HepG2 (cell line): Measurements from ENCODE around the gene TMEM196. TPM values are rescaled to one million over a fixed set of nuclear protein-coding genes. Genes with fewer than 3 reads are reported as not detected.

Experiments used
- ATAC-seq: fragments of 200-7000 bp; cut with Tn5 transposase; 3 replicates; pipeline ENCODE4 v1.9.1; 2020; ENCODE audit warnings: mild to moderate bottlenecking, moderate library complexity
- BruUV-seq: library from RNA; stranded (reverse); fragments of 400-500 nt; replicated peaks from 2 replicates; lab custom pipeline; 2021; lab: Mats Ljungman, UMichigan
- CTCF ChIA-PET: fragments of 300-600 bp; formaldehyde crosslinking; extraction: SDS; loops from one replicate; lab custom pipeline; 2021; ENCODE audit warnings: low total read pairs, inconsistent platforms, low intra/inter-chr PET ratio; lab: Yijun Ruan, JAX
- POLR2A ChIA-PET: fragments of 350-600 bp; sonication (Branson Sonifier 250); formaldehyde crosslinking; loops from one replicate; lab custom pipeline; 2020; ENCODE audit warnings: antibody characterized with exemption, inconsistent platforms; lab: Yijun Ruan, JAX
- DNase-seq: peaks from one replicate; pipeline ENCODE4 v3.0.0-alpha.2; 2015; ENCODE audit warnings: low spot score
- FAIRE-seq: peaks from 3 replicates; lab custom pipeline; 2011; peaks lifted over from hg19 to GRCh38; lab: Jason Lieb, UNC
- H2AFZ ChIP-seq: one replicate; pipeline ENCODE4 v1.6.1; 2011; ENCODE audit warnings: low read length, inconsistent platforms
- H3K27ac ChIP-seq: fragments of 300-600 bp; 3 replicates; pipeline ENCODE4 v1.8.0; 2011; ENCODE audit warnings: mixed run types, mild to moderate bottlenecking, mixed read lengths, low read length, inconsistent platforms; ENCODE audit not compliant: insufficient read depth; ENCODE audit errors: extremely low read length
- H3K27me3 ChIP-seq, 2 experiments: fragments of 200-600 bp in 1 of 2; 2 replicates in 1 of 2; 3 replicates in 1 of 2; pipeline versions ENCODE4 v1.6.0 to v1.8.0; 2011; ENCODE audit warnings: low read length in 2 of 2, mild to moderate bottlenecking in 2 of 2, moderate library complexity in 2 of 2, inconsistent platforms in 1 of 2; ENCODE audit not compliant: insufficient read depth in 2 of 2, control insufficient read depth in 1 of 2
- H3K36me3 ChIP-seq, 2 experiments: fragments of 200-600 bp in 1 of 2; replicated peaks in 1 of 2; 2 replicates in 1 of 2; 3 replicates in 1 of 2; pipeline versions ENCODE4 v1.5.1 to v1.8.0; 2011; ENCODE audit warnings: low read length in 2 of 2, inconsistent platforms in 1 of 2; ENCODE audit not compliant: insufficient read depth in 2 of 2, control insufficient read depth in 1 of 2
- H3K4me1 ChIP-seq: 2 replicates; pipeline ENCODE4 v1.5.1; 2012; ENCODE audit warnings: low read length, inconsistent platforms; ENCODE audit not compliant: insufficient read depth
- H3K4me2 ChIP-seq: 2 replicates; pipeline ENCODE4 v1.6.0; 2011; ENCODE audit warnings: low read depth, low read length, inconsistent platforms
- H3K4me3 ChIP-seq, 3 experiments: fragments of 200-600 bp in 1 of 3; sonication (generic), shearing (Covaris generic) in 1 of 3; replicated peaks in 1 of 3; 2 replicates each; pipeline ENCODE4 v1.5.1; 2011 to 2016; ENCODE audit warnings: low read length in 3 of 3, inconsistent platforms in 2 of 3, low read depth in 2 of 3, mild to moderate bottlenecking in 2 of 3, control low read depth in 1 of 3, mixed read lengths in 1 of 3; ENCODE audit not compliant: insufficient read depth in 1 of 3
- H3K79me2 ChIP-seq: one replicate; pipeline ENCODE4 v1.6.1; 2011; ENCODE audit warnings: low read length, inconsistent platforms; ENCODE audit not compliant: insufficient read depth
- H3K9ac ChIP-seq: 2 replicates; pipeline ENCODE4 v1.6.0; 2011; ENCODE audit warnings: mild to moderate bottlenecking, low read depth, low read length, inconsistent platforms; ENCODE audit not compliant: insufficient read depth
- H3K9me3 ChIP-seq: 2 replicates; pipeline ENCODE4 v1.5.1; 2012; ENCODE audit warnings: mild to moderate bottlenecking, low read length
- H4K20me1 ChIP-seq: 2 replicates; pipeline ENCODE4 v1.6.0; 2011; ENCODE audit warnings: inconsistent platforms, mild to moderate bottlenecking, low read length, moderate library complexity; ENCODE audit not compliant: insufficient read depth
- MBNL3 ChIP-seq: fragments of 250-450 bp; sonication (Bioruptor Pico); conservative IDR thresholded peaks from 2 replicates; pipeline ENCODE4 v1.8.0; 2022; ENCODE audit warnings: mild to moderate bottlenecking, inconsistent platforms
- MIXL1 ChIP-seq: IDR thresholded peaks from 2 replicates; pipeline ENCODE4 v1.6.1; 2016
- ONECUT2 ChIP-seq: sonication (generic); formaldehyde crosslinking; IDR thresholded peaks from 2 replicates; pipeline ENCODE4 v1.4.0; 2020; ENCODE audit warnings: missing genetic modification reagents
- SMC3 ChIP-seq: IDR thresholded peaks from 2 replicates; pipeline ENCODE4 v1.6.1; 2011; ENCODE audit warnings: low read length, improper control_type of control experiment
- STAG1 ChIP-seq: sonication (generic); formaldehyde crosslinking; IDR thresholded peaks from 2 replicates; pipeline ENCODE4 v1.4.0; 2020; ENCODE audit warnings: missing genetic modification reagents
- WGBS: methylation state at CpG from one replicate; pipeline ENCODE4 v1.1.6; 2017; ENCODE audit warnings: low lambda C conversion rate; 5-methylcytosine and 5-hydroxymethylcytosine counted together
- in situ Hi-C: cut with HindIII; loops from 2 replicates; pipeline ENCODE4 v1.10.0; 2017; ENCODE audit warnings: low pct_unique_long_range_greater_than_20kb; ENCODE audit not compliant: extremely low pct_ligation_motif_present
- intact Hi-C: fragments of 100-400 bp; cut with micrococcal nuclease; formaldehyde crosslinking; loops from one replicate; pipeline ENCODE4 v1.10.0; 2022; ENCODE audit not compliant: unreplicated experiment
- polyA plus RNA-seq, 8 experiments: library from polyadenylated mRNA; depleted of rRNA in 3 of 8; stranded (reverse) in 7 of 8; unstranded in 1 of 8; fragments of >200 nt; fragmentation: Illumina TruSeq in 4 of 8; extraction: Trizol in 4 of 8; gene quantifications; 2 replicates each; pipeline versions ENCODE4 v1.2.1 to v1.2.3, GENCODE V29; 2011 to 2016; ENCODE audit warnings: low read depth in 4 of 8, missing spikeins in 1 of 8, mixed read lengths in 1 of 8; ENCODE audit not compliant: insufficient read depth in 1 of 8
- total RNA-seq, 5 experiments: library from RNA; depleted of rRNA; stranded (reverse); fragments of >200 nt; fragmentation: Illumina TruSeq; extraction: Trizol; gene quantifications; 2 replicates each; pipeline ENCODE4 v1.2.3, GENCODE V29; 2016; ENCODE audit warnings: low read depth in 1 of 5
- TF ChIP-seq, protein P1 (sequence below), 2 experiments: sonication (generic) in 1 of 2; formaldehyde crosslinking in 1 of 2; IDR thresholded peaks; 2 replicates each; pipeline versions ENCODE4 v1.4.0 to v1.6.1; 2016 to 2020; ENCODE audit warnings: borderline replicate concordance in 1 of 2, low read depth in 1 of 2, mild to moderate bottlenecking in 1 of 2, missing genetic modification reagents in 1 of 2
- TF ChIP-seq, protein P2 (sequence below): sonication (generic); formaldehyde crosslinking; conservative IDR thresholded peaks from 2 replicates; pipeline ENCODE4 v1.4.0; 2020; ENCODE audit warnings: missing genetic modification reagents
- TF ChIP-seq, protein P3 (sequence below): sonication (generic); formaldehyde crosslinking; IDR thresholded peaks from 2 replicates; pipeline ENCODE4 v1.5.0; 2020; ENCODE audit warnings: mild to moderate bottlenecking, missing genetic modification reagents, moderate library complexity
- TF ChIP-seq, protein P4 (sequence below): IDR thresholded peaks from 2 replicates; pipeline ENCODE4 v1.6.1; 2012; ENCODE audit warnings: low read depth, low read length, improper control_type of control experiment

The TMEM196 gene
- total and polyA plus RNA-seq, 2 of the 13 experiments (the other 11 are each of a cell fraction or from before 2014, with no cell fraction given), result not detected

DNA sequence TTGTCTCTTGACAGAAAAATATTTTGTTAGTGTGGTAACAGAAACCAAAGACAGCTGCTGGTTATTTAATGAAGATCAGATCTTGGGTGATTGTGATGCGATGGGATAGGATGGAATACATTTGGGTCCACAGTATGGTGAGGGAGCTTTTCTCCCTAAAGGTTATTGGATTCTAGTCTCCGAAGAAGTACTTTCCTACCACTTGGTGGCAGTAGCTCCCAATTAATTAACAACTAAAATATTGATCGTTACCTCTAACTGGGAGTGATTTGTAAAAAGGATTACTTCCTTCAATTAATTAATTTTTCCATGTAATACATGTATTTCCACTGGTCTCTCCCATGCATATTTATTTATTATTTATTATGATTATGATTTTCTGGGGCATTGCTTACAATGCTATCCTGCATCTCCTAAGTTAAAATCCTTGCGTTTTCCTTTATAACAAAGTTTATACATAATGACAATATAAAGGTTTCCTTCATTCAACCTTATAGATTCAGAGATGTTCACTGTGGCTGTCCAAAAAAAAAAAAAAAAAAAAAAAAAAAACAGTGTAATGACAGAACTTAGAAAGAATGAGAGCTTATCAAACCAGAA, 25.6 kb downstream of the TMEM196 start:
- Histone ChIP-seq H3K27ac (no peak overlapping the region), H3K4me1 (no peaks in the 10 kb centered on the region), H3K4me3 (no peak overlapping the region), H2AFZ (no peak overlapping the region), H3K9ac (no peak overlapping the region), H4K20me1 (no peaks in the 10 kb centered on the region), H3K27me3 (no peaks in the 10 kb centered on the region), H3K36me3 (no peaks in the 10 kb centered on the region), H3K4me2 (no peak overlapping the region), H3K79me2 (no peaks in the 10 kb centered on the region), H3K9me3 (no peaks in the 10 kb centered on the region)
- BruUV-seq, result no TSS peak
- FAIRE-seq, result peak; percentile 4
- peak; percentile 70 for ATAC-seq
- POLR2A ChIA-PET, result no interaction called here
- TF ChIP-seq, protein P1, sequence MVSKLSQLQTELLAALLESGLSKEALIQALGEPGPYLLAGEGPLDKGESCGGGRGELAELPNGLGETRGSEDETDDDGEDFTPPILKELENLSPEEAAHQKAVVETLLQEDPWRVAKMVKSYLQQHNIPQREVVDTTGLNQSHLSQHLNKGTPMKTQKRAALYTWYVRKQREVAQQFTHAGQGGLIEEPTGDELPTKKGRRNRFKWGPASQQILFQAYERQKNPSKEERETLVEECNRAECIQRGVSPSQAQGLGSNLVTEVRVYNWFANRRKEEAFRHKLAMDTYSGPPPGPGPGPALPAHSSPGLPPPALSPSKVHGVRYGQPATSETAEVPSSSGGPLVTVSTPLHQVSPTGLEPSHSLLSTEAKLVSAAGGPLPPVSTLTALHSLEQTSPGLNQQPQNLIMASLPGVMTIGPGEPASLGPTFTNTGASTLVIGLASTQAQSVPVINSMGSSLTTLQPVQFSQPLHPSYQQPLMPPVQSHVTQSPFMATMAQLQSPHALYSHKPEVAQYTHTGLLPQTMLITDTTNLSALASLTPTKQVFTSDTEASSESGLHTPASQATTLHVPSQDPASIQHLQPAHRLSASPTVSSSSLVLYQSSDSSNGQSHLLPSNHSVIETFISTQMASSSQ (IDR thresholded peaks at IDR 0.05; ENCODE audit: low read depth), result peak; percentile 15; the same call in 1 of the 2 replicates
- TF ChIP-seq, protein P1 (CRISPR knock-in tag; IDR thresholded peaks at IDR 0.05; ENCODE audit: borderline replicate concordance), result no peak
- TF ChIP-seq, protein P2, sequence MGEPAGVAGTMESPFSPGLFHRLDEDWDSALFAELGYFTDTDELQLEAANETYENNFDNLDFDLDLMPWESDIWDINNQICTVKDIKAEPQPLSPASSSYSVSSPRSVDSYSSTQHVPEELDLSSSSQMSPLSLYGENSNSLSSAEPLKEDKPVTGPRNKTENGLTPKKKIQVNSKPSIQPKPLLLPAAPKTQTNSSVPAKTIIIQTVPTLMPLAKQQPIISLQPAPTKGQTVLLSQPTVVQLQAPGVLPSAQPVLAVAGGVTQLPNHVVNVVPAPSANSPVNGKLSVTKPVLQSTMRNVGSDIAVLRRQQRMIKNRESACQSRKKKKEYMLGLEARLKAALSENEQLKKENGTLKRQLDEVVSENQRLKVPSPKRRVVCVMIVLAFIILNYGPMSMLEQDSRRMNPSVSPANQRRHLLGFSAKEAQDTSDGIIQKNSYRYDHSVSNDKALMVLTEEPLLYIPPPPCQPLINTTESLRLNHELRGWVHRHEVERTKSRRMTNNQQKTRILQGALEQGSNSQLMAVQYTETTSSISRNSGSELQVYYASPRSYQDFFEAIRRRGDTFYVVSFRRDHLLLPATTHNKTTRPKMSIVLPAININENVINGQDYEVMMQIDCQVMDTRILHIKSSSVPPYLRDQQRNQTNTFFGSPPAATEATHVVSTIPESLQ (CRISPR knock-in tag), result no peak
- TF ChIP-seq MIXL1 (CRISPR knock-in tag), result peak; percentile 96
- TF ChIP-seq ONECUT2 (CRISPR knock-in tag), result peak; percentile 88
- peak; percentile 72 for TF ChIP-seq STAG1 (CRISPR knock-in tag)
- TF ChIP-seq, protein P3, sequence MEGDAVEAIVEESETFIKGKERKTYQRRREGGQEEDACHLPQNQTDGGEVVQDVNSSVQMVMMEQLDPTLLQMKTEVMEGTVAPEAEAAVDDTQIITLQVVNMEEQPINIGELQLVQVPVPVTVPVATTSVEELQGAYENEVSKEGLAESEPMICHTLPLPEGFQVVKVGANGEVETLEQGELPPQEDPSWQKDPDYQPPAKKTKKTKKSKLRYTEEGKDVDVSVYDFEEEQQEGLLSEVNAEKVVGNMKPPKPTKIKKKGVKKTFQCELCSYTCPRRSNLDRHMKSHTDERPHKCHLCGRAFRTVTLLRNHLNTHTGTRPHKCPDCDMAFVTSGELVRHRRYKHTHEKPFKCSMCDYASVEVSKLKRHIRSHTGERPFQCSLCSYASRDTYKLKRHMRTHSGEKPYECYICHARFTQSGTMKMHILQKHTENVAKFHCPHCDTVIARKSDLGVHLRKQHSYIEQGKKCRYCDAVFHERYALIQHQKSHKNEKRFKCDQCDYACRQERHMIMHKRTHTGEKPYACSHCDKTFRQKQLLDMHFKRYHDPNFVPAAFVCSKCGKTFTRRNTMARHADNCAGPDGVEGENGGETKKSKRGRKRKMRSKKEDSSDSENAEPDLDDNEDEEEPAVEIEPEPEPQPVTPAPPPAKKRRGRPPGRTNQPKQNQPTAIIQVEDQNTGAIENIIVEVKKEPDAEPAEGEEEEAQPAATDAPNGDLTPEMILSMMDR, result peak; percentile 56
- peak; percentile 49; the same call in 1 of the 2 replicates for TF ChIP-seq SMC3
- TF ChIP-seq, protein P4, sequence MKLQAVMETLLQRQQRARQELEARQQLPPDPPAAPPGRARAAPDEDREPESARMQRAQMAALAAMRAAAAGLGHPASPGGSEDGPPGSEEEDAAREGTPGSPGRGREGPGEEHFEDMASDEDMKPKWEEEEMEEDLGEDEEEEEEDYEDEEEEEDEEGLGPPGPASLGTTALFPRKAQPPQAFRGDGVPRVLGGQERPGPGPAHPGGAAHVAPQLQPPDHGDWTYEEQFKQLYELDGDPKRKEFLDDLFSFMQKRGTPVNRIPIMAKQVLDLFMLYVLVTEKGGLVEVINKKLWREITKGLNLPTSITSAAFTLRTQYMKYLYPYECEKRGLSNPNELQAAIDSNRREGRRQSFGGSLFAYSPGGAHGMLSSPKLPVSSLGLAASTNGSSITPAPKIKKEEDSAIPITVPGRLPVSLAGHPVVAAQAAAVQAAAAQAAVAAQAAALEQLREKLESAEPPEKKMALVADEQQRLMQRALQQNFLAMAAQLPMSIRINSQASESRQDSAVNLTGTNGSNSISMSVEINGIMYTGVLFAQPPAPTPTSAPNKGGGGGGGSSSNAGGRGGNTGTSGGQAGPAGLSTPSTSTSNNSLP, result peak; percentile 85
- no peak for TF ChIP-seq MBNL3 (CRISPR knock-in tag)
- CTCF ChIA-PET, result interaction anchor here (1.7 to 2.2 kb wide), 3 partner anchors 425 to 850 kb away, joined by 7 to 16 read pairs (median 8); no protein-coding TSS in a partner anchor
- intact Hi-C loops (loop anchor here (1.0 kb wide), 1 partner anchor 850 kb away; no protein-coding TSS in a partner anchor), in situ Hi-C loops (loop anchor here (5.0 kb wide), 1 partner anchor 849 kb away; no protein-coding TSS in a partner anchor)
- DNase-seq, result peak; percentile 32
- WGBS, result 15% methylated on average over 4 of the region's 4 CpGs
